IPS-NIHi7 (cell line): ENCODE measurements around the gene RAI1.
A peak's percentile ranks its signal among the peaks of the same experiment; 100 is the strongest.

Experiments
- DNase-seq: peaks from one replicate; pipeline ENCODE4 v3.0.0; 2012; ENCODE audit warnings: mixed read lengths; ENCODE audit errors: extremely low spot score

RAI1 gene

DNA sequence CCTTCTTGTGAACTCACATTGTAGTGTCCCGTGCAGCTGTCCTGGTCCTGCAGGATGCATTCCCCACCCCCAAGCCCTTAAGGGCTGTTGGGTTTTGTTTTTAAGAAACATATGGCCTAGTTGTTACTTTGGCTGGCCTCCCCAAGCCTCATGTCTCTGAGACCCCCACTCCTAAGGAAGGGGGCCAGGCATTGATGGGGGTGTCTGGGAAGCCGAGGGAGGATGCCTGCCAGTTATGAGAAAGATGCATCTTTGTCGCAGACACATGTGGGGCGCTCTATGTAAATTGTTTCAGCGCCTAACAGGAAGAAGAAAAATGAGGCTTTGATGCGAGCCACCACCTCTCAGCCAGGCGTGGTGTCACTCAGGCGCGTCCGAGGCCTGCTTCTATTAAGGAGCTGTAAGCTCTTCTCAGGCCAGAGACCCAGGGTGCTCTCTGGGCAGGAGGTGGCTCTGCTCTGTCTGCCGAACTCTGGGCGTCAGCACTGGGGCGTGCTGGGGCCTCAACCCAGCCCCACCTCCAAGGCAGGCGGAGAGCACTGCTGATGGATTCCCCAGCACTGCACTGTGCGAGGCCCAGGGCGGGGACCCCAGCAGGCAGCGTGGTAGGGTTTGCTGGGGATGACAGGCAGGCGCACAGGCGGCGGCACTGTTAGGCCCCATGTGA, 85.0 kb downstream of the RAI1 start:
- DNase-seq: no peak

DNA sequence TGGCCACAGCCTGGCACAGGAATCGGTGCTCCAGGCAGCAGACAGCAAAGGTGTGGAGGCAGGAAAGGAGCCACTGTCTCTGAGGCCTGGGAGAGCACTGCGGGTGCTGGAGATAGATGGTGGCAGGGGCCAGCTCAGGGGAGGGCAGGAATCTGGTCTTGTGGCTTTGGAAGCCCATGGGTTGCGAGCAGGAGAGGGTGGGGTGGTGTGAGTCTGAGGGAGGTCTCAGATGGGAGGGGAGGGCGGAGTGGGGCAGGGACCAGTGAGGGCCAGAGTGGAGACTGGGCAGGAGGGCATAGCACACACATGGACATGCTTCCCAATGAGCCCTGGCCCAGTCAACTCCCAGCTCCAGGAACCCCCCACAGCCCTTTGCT, 85.5 kb downstream of the RAI1 start:
- no peak for DNase-seq

- no peak for DNase-seq
Observed at GRCh38 chr17:17767154-17767869, 86.1 kb downstream of the RAI1 start.

DNA sequence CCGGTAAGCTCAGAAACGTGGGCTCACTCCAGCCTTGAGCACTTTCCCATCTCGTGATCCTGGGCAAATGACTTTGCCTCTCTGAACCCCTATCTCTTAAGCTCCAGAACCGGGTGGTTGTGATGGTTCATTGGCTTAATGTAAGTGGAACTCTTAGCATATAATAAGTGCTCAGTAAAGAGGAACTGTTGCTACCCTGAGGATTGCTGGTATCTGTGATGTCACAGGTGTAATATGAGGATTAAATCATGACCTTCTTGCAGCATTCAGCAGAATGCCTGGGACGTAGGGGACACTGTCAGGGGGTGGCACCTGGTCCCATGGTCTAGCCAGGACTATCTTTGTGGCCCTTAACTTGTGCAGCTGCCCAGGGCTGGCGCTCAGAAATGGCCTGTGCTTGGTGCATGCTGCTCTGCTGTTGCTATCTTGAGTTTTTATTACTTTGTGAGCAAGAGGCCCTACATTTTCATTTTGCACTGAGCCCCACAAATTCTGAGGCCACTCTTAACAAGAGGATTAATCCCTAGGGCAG, 86.7 kb downstream of the RAI1 start:
- no peak for DNase-seq

DNA sequence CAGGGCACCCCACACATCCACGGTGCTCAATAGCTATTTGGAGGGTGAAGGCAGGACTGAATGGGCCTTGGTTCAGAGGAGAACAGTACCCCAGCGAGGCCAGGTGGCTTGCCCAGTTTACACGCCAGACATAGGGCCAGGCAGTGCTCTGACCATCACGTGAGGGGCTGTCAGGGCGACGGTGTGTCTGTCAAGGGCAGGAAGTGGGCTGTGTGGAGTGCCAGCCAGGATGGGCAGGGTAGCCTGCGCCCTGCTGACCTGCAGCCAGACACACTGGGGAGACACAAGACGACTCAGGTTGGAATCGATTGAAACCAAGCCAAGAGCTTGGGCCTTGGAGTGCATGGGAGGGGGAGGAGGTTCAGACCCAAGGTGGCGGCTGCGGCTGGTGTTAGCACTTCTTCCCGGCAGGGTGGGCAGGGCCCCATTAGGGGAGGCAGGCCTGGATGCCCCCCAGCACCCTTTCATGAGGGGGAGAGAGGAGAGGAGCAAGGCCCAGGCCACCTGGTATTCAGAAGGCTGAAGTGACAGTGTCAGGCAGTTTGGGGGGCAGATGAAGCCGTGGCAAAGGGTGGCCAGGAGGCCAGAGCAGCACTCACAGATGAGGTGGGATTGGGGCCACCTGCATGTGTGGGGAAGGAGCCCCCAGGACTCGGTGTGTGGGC, 87.3 kb downstream of the RAI1 start:
- DNase-seq: no peak

- no peak for DNase-seq
Observed at GRCh38 chr17:17769869-17770631, 88.8 kb downstream of the RAI1 start.

GRCh38 chr17:17770632-17771044, 89.4 kb downstream of the RAI1 start:
- no peak for DNase-seq

GRCh38 chr17:17771498-17772201, 90.4 kb downstream of the RAI1 start:
- no peak for DNase-seq

GRCh38 chr17:17772231-17772630, 91.0 kb downstream of the RAI1 start:
- no peak for DNase-seq

GRCh38 chr17:17774009-17774881, 93.0 kb downstream of the RAI1 start:
- DNase-seq: no peak

- no peak for DNase-seq
Observed at GRCh38 chr17:17776889-17777288, 95.6 kb downstream of the RAI1 start.

DNA sequence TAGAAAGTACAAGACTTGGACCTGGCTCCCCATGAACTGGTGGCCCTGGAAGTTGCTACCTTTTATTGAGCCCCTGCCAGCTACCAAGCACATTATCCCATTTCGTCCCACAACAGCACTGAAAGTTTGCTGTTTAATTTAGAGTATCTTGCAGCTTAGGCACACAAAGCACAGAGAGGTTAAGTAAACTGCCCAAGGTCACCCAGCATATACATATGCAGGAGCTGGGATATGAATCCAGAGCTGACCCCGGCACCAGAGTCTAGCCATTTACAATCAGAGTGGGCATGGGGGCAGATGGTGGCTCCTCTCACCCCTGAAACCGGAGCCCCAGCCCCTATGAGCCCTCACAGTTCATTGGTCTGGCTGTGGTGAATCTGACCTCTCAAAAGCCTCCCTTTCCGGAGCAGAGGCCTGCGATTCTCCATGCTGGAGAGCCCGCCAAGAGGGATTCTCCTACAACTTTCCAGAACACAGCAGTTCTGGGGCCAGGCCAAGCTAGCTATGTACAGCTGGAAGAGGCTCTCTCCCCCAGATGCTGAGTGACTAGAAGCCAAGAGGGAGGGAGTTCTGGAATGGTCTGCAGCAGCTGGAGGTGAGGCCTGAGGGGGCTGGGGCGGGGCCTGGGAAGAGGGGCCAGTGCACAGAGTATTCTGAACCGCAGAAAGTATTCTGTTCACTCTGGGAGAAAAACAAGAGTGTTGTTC, 97.2 kb downstream of the RAI1 start:
- no peak for DNase-seq

- DNase-seq: no peak
Observed at GRCh38 chr17:17779015-17779611, 97.9 kb downstream of the RAI1 start.

- DNase-seq: peak; percentile 68
Observed at GRCh38 chr17:17780922-17781590, 99.8 kb downstream of the RAI1 start.

- peak; percentile 35 for DNase-seq
Observed at GRCh38 chr17:17781591-17782496, 100.6 kb downstream of the RAI1 start.

DNA sequence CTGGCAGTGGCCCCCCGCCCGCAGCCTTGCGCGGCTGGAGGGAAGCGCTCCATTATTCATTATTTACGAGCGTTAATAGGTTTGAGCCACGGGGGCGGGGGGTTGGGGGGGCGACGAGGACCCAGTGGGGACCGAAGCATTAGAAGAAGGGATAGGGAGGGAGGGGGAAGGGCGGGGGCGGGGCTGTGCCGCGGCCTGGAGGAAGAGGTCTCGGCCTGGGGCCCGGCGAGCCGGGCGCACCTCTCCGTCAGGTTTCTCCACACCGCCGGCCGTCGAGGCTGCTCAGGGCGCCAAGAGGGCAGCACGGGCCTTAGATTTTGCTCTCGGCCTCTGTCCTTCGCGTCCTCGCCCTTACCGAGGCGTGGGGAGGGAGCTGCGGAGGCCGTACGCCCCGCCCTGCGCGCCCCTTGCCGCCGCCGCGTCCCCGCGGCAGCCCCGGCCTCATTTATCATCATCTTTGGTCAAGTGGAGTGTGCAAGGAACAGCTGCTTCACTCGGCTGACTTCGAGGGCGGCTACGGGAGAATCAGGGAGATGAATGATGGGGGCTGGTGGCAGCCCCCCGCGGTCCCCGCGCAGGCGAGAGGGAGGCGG, 101.4 kb downstream of the RAI1 start:
- DNase-seq: no peak

DNA sequence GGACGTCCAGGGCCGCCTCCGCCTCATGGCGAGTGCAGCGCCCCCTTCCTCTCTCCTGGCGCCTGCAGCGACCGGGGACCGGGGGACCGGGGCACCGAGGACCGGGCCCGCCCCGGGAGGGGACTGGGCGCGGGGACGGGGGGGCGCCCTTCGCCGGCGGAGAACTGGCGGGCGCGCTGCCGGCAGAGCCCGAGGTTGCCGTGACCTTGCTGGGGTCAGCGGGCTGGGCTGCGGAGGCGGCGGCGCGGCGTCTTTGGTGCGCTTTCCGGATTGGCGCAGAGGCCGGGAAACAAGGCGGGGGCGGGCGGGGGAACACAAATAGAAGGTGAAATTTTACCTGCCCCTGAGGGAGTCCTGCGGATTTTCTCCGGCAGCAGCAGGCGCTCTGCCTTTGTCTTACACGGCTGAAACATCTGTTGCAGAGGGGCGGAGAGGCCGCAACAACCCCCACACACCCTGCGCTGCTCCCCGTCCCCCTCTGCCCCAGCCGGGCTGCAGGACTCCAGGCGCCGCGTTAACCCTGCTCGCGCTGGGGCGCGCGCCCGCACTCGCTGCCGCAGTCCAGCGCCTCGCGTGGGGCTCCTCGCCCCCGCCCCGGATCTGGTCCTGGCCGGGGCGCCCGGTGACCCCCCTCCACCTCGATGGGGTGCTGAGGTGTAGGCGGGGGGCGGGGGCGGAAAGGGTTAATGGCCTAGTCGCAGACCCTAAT, 102.0 kb downstream of the RAI1 start:
- DNase-seq: peak; percentile 64
